ENCODE data around the gene LCAT. TPM values are rescaled to one million over a fixed set of nuclear protein-coding genes. Genes with fewer than 3 reads are reported as not detected.
"Not testable (repeated sequence)": the region's sequence is repeated elsewhere in the genome, so short reads cannot be mapped to it uniquely, and the experiment has no call there.

The LCAT gene
- total and polyA plus RNA-seq, 2 experiments from 2014 or later: 13.7 to 18.9 TPM

DNA sequence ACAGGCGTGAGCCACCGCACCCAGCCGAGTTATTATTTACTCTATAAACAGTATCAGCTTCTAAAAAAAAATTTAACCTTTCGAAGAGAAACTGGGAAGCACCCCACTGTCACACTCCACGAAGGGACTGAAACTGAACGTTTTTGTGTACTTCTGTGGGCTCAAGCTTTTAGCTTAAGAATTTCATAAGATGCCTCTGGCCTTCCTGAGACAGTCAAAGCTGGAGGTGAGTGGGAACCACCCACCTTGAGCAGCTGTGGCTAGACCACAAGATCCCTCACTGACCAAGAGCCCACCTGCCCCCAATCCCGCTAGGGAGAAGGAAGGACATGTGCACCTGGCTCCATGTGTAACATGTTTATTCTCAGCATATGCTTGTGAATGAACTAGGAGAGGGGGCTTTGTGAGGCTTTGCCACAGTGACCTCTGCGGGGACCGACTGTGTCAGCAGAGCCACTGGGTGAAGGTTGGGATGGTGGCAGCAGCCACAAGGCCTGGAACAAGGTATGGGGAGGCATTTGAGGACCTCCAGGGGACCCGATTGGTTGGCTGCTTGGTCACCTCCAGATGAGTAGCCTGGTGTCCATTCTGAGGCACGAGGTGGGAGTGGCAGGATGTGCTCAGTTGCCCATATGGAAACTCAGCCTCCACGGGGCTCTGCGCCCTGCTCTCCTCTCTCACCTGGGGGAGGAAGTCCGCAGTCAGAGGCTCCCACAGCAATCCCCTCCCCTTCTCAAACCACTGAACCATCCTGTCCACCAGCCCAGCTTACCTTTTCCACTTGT, 31.6 kb upstream of the LCAT start (continued):
- TF ChIP-seq, protein P1, sequence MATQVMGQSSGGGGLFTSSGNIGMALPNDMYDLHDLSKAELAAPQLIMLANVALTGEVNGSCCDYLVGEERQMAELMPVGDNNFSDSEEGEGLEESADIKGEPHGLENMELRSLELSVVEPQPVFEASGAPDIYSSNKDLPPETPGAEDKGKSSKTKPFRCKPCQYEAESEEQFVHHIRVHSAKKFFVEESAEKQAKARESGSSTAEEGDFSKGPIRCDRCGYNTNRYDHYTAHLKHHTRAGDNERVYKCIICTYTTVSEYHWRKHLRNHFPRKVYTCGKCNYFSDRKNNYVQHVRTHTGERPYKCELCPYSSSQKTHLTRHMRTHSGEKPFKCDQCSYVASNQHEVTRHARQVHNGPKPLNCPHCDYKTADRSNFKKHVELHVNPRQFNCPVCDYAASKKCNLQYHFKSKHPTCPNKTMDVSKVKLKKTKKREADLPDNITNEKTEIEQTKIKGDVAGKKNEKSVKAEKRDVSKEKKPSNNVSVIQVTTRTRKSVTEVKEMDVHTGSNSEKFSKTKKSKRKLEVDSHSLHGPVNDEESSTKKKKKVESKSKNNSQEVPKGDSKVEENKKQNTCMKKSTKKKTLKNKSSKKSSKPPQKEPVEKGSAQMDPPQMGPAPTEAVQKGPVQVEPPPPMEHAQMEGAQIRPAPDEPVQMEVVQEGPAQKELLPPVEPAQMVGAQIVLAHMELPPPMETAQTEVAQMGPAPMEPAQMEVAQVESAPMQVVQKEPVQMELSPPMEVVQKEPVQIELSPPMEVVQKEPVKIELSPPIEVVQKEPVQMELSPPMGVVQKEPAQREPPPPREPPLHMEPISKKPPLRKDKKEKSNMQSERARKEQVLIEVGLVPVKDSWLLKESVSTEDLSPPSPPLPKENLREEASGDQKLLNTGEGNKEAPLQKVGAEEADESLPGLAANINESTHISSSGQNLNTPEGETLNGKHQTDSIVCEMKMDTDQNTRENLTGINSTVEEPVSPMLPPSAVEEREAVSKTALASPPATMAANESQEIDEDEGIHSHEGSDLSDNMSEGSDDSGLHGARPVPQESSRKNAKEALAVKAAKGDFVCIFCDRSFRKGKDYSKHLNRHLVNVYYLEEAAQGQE (IDR thresholded peaks at IDR 0.05; ENCODE audit: unreplicated experiment): no peak
- TF ChIP-seq, protein P2, sequence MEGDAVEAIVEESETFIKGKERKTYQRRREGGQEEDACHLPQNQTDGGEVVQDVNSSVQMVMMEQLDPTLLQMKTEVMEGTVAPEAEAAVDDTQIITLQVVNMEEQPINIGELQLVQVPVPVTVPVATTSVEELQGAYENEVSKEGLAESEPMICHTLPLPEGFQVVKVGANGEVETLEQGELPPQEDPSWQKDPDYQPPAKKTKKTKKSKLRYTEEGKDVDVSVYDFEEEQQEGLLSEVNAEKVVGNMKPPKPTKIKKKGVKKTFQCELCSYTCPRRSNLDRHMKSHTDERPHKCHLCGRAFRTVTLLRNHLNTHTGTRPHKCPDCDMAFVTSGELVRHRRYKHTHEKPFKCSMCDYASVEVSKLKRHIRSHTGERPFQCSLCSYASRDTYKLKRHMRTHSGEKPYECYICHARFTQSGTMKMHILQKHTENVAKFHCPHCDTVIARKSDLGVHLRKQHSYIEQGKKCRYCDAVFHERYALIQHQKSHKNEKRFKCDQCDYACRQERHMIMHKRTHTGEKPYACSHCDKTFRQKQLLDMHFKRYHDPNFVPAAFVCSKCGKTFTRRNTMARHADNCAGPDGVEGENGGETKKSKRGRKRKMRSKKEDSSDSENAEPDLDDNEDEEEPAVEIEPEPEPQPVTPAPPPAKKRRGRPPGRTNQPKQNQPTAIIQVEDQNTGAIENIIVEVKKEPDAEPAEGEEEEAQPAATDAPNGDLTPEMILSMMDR (conservative IDR thresholded peaks at IDR 0.05; ENCODE audit: low read depth in 2 of 2): no peak
- TF ChIP-seq, protein P3, sequence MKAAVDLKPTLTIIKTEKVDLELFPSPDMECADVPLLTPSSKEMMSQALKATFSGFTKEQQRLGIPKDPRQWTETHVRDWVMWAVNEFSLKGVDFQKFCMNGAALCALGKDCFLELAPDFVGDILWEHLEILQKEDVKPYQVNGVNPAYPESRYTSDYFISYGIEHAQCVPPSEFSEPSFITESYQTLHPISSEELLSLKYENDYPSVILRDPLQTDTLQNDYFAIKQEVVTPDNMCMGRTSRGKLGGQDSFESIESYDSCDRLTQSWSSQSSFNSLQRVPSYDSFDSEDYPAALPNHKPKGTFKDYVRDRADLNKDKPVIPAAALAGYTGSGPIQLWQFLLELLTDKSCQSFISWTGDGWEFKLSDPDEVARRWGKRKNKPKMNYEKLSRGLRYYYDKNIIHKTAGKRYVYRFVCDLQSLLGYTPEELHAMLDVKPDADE (IDR thresholded peaks at IDR 0.05): no peak
- TF ChIP-seq NANOG (IDR thresholded peaks at IDR 0.05; ENCODE audit: borderline replicate concordance) (no peak), POLR2AphosphoS5 (IDR thresholded peaks at IDR 0.05; ENCODE audit: low read depth) (no peak), ZNF331 (CRISPR knock-in tag; IDR thresholded peaks at IDR 0.05; ENCODE audit: low read depth) (no peak)

DNA sequence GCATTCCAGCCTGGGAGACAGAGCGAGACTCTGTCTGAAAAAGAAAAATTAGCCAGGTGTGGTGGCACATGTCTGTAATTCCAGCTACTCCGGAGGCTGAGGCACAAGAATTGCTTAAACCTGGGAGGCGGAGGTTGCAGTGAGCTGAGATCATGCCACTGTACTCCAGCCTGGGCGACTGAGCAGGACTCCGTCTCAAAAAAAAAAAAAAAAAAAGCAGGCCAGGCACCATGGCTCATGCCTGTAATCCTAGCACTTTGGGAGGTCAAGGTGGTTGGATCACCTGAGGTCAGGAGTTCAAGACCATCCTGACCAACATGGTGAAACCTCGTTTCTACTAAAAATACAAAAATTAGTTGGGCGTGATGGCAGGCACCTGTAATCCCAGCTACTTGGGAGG, 28.4 kb upstream of the LCAT start:
- H3K36me3 ChIP-seq (ENCODE audit: insufficient read depth); H3K27ac Mint-ChIP-seq; H3K27me3 ChIP-seq (ENCODE audit: insufficient read depth); H3K4me3 ChIP-seq; H3K79me2 ChIP-seq (replicated peaks; ENCODE audit: insufficient read depth); ATAC-seq; H3K4me1 Mint-ChIP-seq; H3K27ac ChIP-seq (ENCODE audit: low read depth); H2AFZ ChIP-seq; H3K9me3 Mint-ChIP-seq; H3K4me3 Mint-ChIP-seq; H3K9me2 ChIP-seq (ENCODE audit: insufficient read depth); H4K20me1 ChIP-seq (replicated peaks; ENCODE audit: insufficient read depth); H3K4me1 ChIP-seq (ENCODE audit: insufficient read depth); DNase-seq (ENCODE audit: low spot score); H3K36me3 Mint-ChIP-seq (ENCODE audit: low read depth); H3K4me2 ChIP-seq: not testable (repeated sequence)
- 0 out of 2 replicates have a peak, but pooled peaks cover 11% of the 10 kb centered on the region for H3F3A ChIP-seq (replicated peaks; ENCODE audit: low read depth)
- peaks cover 16% of the 10 kb centered on the region for H3K27me3 Mint-ChIP-seq (ENCODE audit: insufficient read depth, low read depth, poor library complexity)

All from GM23338 (cell line).